A549 (cell line): ENCODE data around the gene BOLA3.

Experiments
- CEBPB ChIP-seq, 2 experiments: fragments of >200 bp in 1 of 2; sonication (Bioruptor Twin) in 1 of 2; formaldehyde crosslinking in 1 of 2; IDR thresholded peaks; 2 replicates each; pipeline ENCODE4 v1.6.1; 2012 to 2016
- ELK1 ChIP-seq: fragments of 150-350 bp; IDR thresholded peaks from 2 replicates; pipeline ENCODE4 v1.6.1; 2014; ENCODE audit warnings: low read depth, mild to moderate bottlenecking, low read length
- EP300 ChIP-seq, 2 experiments: fragments of >200 bp; sonication (Bioruptor Twin); formaldehyde crosslinking; IDR thresholded peaks; 2 replicates in 1 of 2; 3 replicates in 1 of 2; pipeline ENCODE4 v1.6.1; 2016 to 2017
- MAX ChIP-seq: IDR thresholded peaks from 2 replicates; pipeline ENCODE4 v1.6.1; 2012
- MYC ChIP-seq: IDR thresholded peaks from 2 replicates; pipeline ENCODE4 v1.6.1; 2012; ENCODE audit warnings: mild to moderate bottlenecking, inconsistent platforms, low read length, improper control_type of control experiment, borderline replicate concordance
- RAD21 ChIP-seq, 2 experiments: fragments of >200 bp in 1 of 2; sonication (Bioruptor Twin) in 1 of 2; formaldehyde crosslinking in 1 of 2; IDR thresholded peaks in 1 of 2; conservative IDR thresholded peaks in 1 of 2; 2 replicates in 1 of 2; 3 replicates in 1 of 2; pipeline ENCODE4 v1.6.1; 2012 to 2018; ENCODE audit warnings: inconsistent platforms in 1 of 2
- SMC3 ChIP-seq: fragments of >200 bp; sonication (Bioruptor Twin); formaldehyde crosslinking; IDR thresholded peaks from 3 replicates; pipeline ENCODE4 v1.6.1; 2018; ENCODE audit warnings: inconsistent platforms
- TFCP2L1 ChIP-seq: fragments of 250-450 bp; sonication (Bioruptor Pico); IDR thresholded peaks from 2 replicates; pipeline ENCODE4 v1.5.0; 2021; ENCODE audit warnings: mild to moderate bottlenecking
- TF ChIP-seq, protein P1 (sequence below): fragments of >200 bp; sonication (Bioruptor Twin); formaldehyde crosslinking; IDR thresholded peaks from 3 replicates; pipeline ENCODE4 v1.5.1; 2016

GRCh38 chr2:74128206-74128605, 19.5 kb downstream of the BOLA3 start:
- TF ChIP-seq ELK1 (no peak), CEBPB (IDR thresholded peaks at IDR 0.05) (no peak), TFCP2L1 (no peak), EP300 (IDR thresholded peaks at IDR 0.05) (no peak), MAX (no peak), RAD21 (conservative IDR thresholded peaks at IDR 0.05 in 1 of 2, IDR thresholded peaks at IDR 0.05 in 1 of 2) (no peak), SMC3 (no peak), MYC (no peak)
- TF ChIP-seq, protein P1, sequence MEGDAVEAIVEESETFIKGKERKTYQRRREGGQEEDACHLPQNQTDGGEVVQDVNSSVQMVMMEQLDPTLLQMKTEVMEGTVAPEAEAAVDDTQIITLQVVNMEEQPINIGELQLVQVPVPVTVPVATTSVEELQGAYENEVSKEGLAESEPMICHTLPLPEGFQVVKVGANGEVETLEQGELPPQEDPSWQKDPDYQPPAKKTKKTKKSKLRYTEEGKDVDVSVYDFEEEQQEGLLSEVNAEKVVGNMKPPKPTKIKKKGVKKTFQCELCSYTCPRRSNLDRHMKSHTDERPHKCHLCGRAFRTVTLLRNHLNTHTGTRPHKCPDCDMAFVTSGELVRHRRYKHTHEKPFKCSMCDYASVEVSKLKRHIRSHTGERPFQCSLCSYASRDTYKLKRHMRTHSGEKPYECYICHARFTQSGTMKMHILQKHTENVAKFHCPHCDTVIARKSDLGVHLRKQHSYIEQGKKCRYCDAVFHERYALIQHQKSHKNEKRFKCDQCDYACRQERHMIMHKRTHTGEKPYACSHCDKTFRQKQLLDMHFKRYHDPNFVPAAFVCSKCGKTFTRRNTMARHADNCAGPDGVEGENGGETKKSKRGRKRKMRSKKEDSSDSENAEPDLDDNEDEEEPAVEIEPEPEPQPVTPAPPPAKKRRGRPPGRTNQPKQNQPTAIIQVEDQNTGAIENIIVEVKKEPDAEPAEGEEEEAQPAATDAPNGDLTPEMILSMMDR = no peak
